K562 (cell line): Measurements from ENCODE around the gene SPRED2. TPM values are rescaled to one million over a fixed set of nuclear protein-coding genes. Genes with fewer than 3 reads are reported as not detected.

Experiments used
- ATAC-seq: fragments of 200-7000 bp; cut with Tn5 transposase; 3 replicates; pipeline ENCODE4 v1.9.1; 2020; ENCODE audit warnings: moderate library complexity
- BruUV-seq: library from RNA; stranded (reverse); fragments of 400-500 nt; replicated peaks from 2 replicates; lab custom pipeline; 2021; lab: Mats Ljungman, UMichigan
- CTCF ChIA-PET: fragments of 300-600 bp; formaldehyde crosslinking; extraction: SDS; loops from one replicate; lab custom pipeline; 2021; ENCODE audit warnings: low intra/inter-chr PET ratio; lab: Yijun Ruan, JAX
- POLR2A ChIA-PET: fragments of 300-600, 350-650 bp; sonication (Branson Sonifier 250); formaldehyde crosslinking; extraction: SDS; loops from one replicate; lab custom pipeline; 2021; ENCODE audit warnings: antibody characterized with exemption, inconsistent platforms; lab: Yijun Ruan, JAX
- DNase-seq, 4 experiments: peaks; one replicate each; pipeline versions ENCODE4 v3.0.0 to v3.0.0-alpha.2; 2011 to 2018; ENCODE audit warnings: low spot score in 3 of 4, mixed read lengths in 3 of 4; ENCODE audit errors: extremely low read depth in 1 of 4
- FAIRE-seq: peaks from 2 replicates; lab custom pipeline; 2011; peaks lifted over from hg19 to GRCh38; lab: Jason Lieb, UNC
- H2AFZ ChIP-seq: 2 replicates; pipeline ENCODE4 v1.6.0; 2011; ENCODE audit warnings: low read depth, low read length, control low read depth, inconsistent platforms
- H3K27ac ChIP-seq: fragments of 200-600 bp; 3 replicates; pipeline ENCODE4 v1.8.0; 2011; ENCODE audit warnings: low read depth, mild to moderate bottlenecking, control low read depth, inconsistent platforms, low read length, moderate library complexity, mixed read lengths; ENCODE audit errors: extremely low read depth
- H3K27me3 ChIP-seq, 2 experiments: fragments of 300-600 bp in 1 of 2; 2 replicates in 1 of 2; 3 replicates in 1 of 2; pipeline versions ENCODE4 v1.6.0 to v1.8.0; 2011; ENCODE audit warnings: inconsistent platforms in 2 of 2, low read length in 2 of 2, mild to moderate bottlenecking in 1 of 2, mixed read lengths in 1 of 2, moderate library complexity in 1 of 2; ENCODE audit not compliant: control insufficient read depth in 2 of 2, insufficient read depth in 2 of 2
- H3K36me3 ChIP-seq: fragments of 300-600 bp; 3 replicates; pipeline ENCODE4 v1.8.0; 2011; ENCODE audit warnings: mild to moderate bottlenecking, low read length, inconsistent platforms; ENCODE audit not compliant: control insufficient read depth, insufficient read depth
- H3K4me1 ChIP-seq, 2 experiments: fragments of 200-600 bp in 1 of 2; replicated peaks in 1 of 2; 2 replicates in 1 of 2; 3 replicates in 1 of 2; pipeline versions ENCODE4 v1.5.1 to v1.8.0; 2011; ENCODE audit warnings: inconsistent platforms in 2 of 2, low read length in 2 of 2, mild to moderate bottlenecking in 1 of 2, mixed read lengths in 1 of 2, moderate library complexity in 1 of 2; ENCODE audit not compliant: control insufficient read depth in 2 of 2, insufficient read depth in 2 of 2
- H3K4me2 ChIP-seq: 2 replicates; pipeline ENCODE4 v1.6.1; 2011; ENCODE audit warnings: low read length, control low read depth, inconsistent platforms, mixed read lengths; ENCODE audit not compliant: insufficient read depth
- H3K4me3 ChIP-seq: fragments of 200-600 bp; sonication (generic), shearing (Covaris generic); 2 replicates; pipeline ENCODE4 v1.5.1; 2016; ENCODE audit warnings: control low read depth, inconsistent platforms
- H3K79me2 ChIP-seq: fragments of 200-600 bp; 3 replicates; pipeline ENCODE4 v1.8.0; 2011; ENCODE audit warnings: low read length, inconsistent platforms; ENCODE audit not compliant: control insufficient read depth, insufficient read depth
- H3K9ac ChIP-seq, 2 experiments: 2 replicates each; pipeline versions ENCODE4 v1.6.0 to v1.6.1; 2011; ENCODE audit warnings: low read depth in 2 of 2, low read length in 2 of 2, control low read depth in 1 of 2, inconsistent platforms in 1 of 2, mild to moderate bottlenecking in 1 of 2, mixed read lengths in 1 of 2; ENCODE audit not compliant: insufficient read depth in 1 of 2
- H3K9me1 ChIP-seq: one replicate; pipeline ENCODE4 v1.6.0; 2011; ENCODE audit warnings: inconsistent platforms, mild to moderate bottlenecking, low read length, moderate library complexity; ENCODE audit not compliant: control insufficient read depth, insufficient read depth
- H3K9me3 ChIP-seq: replicated peaks from 2 replicates; pipeline ENCODE4 v1.5.1; 2011; ENCODE audit warnings: low read depth, low read length, inconsistent platforms; ENCODE audit not compliant: control insufficient read depth, insufficient read depth
- H4K20me1 ChIP-seq: replicated peaks from 2 replicates; pipeline ENCODE4 v1.6.1; 2011; ENCODE audit warnings: low read length, inconsistent platforms, mixed read lengths; ENCODE audit not compliant: control insufficient read depth, insufficient read depth
- EGR1 ChIP-seq: fragments of 450-650 bp; conservative IDR thresholded peaks from 2 replicates; pipeline ENCODE4 v1.6.1; 2017; ENCODE audit warnings: mild to moderate bottlenecking
- HMBOX1 ChIP-seq: sonication (generic); IDR thresholded peaks from 2 replicates; pipeline ENCODE4 v1.6.1; 2016
- JUND ChIP-seq, 2 experiments: IDR thresholded peaks; 2 replicates in 1 of 2; 3 replicates in 1 of 2; pipeline ENCODE4 v1.6.1; 2011; ENCODE audit warnings: borderline replicate concordance in 2 of 2, low read depth in 2 of 2, low read length in 2 of 2, improper control_type of control experiment in 1 of 2, missing biosample characterization in 1 of 2, missing genetic modification characterization in 1 of 2, missing genetic modification reagents in 1 of 2
- MITF ChIP-seq: IDR thresholded peaks from 2 replicates; pipeline ENCODE4 v1.6.1; 2014; ENCODE audit warnings: antibody characterized with exemption
- SNAPC5 ChIP-seq: fragments of 250-450 bp; sonication (Bioruptor Pico); IDR thresholded peaks from 2 replicates; pipeline ENCODE4 v1.8.0; 2021; ENCODE audit warnings: moderate library complexity, mild to moderate bottlenecking, inconsistent platforms
- SRF ChIP-seq, 2 experiments: fragments of 250-450, 450-650 bp in 1 of 2; sonication (Bioruptor Pico) in 1 of 2; sonication (generic) in 1 of 2; formaldehyde crosslinking; IDR thresholded peaks; 2 replicates each; pipeline versions ENCODE4 v1.5.0 to v1.5.1; 2020 to 2022; ENCODE audit warnings: mild to moderate bottlenecking in 1 of 2, missing genetic modification reagents in 1 of 2
- THRAP3 ChIP-seq: fragments of 450-650 bp; IDR thresholded peaks from 2 replicates; pipeline ENCODE4 v1.6.1; 2016; ENCODE audit warnings: mild to moderate bottlenecking, inconsistent platforms, borderline replicate concordance
- ZBTB34 ChIP-seq: fragments of 250-450 bp; sonication (Bioruptor Pico); IDR thresholded peaks from 2 replicates; pipeline ENCODE4 v1.8.0; 2021; ENCODE audit warnings: mild to moderate bottlenecking, moderate library complexity
- ZNF449 ChIP-seq: fragments of 250-450 bp; sonication (Bioruptor Pico); IDR thresholded peaks from 2 replicates; pipeline ENCODE4 v1.8.0; 2022; ENCODE audit warnings: moderate library complexity, mild to moderate bottlenecking, inconsistent platforms
- WGBS: fragments of 100-300 bp; shearing (Covaris generic); methylation state at CpG from one replicate; pipeline ENCODE4 v1.1.6; 2016; ENCODE audit warnings: low coverage, mixed read lengths; ENCODE audit not compliant: insufficient coverage; ENCODE audit errors: missing lambda C conversion rate; 5-methylcytosine and 5-hydroxymethylcytosine counted together
- in situ Hi-C: fragments of 300-500 bp; cut with MboI; formaldehyde crosslinking; loops from 4 replicates; pipeline ENCODE4 v1.15.0; 2018; ENCODE audit warnings: inconsistent platforms, mixed read lengths
- intact Hi-C: fragments of 100-400 bp; cut with micrococcal nuclease; formaldehyde crosslinking; loops from 2 replicates; pipeline ENCODE4 v1.14.2; 2022
- polyA plus RNA-seq, 8 experiments: library from polyadenylated mRNA; depleted of rRNA in 4 of 8; stranded (reverse) in 5 of 8; unstranded in 3 of 8; fragments of >200 nt; fragmentation: Nextera tagmentation in 2 of 8; fragmentation: Illumina TruSeq in 1 of 8; extraction: Ambion mirVana in 2 of 8; extraction: Trizol in 1 of 8; gene quantifications; 2 replicates each; pipeline versions ENCODE4 v1.2.1 to v1.2.3, GENCODE V29; 2011 to 2014; ENCODE audit warnings: inconsistent platforms in 1 of 8, missing spikeins in 1 of 8
- total RNA-seq, 7 experiments: library from RNA; depleted of rRNA in 6 of 7; stranded (reverse); fragments of >200 nt in 6 of 7; fragmentation: Illumina TruSeq in 2 of 7; extraction: Trizol in 2 of 7; gene quantifications; 2 replicates each; pipeline versions ENCODE4 v1.2.1 to v1.2.3, GENCODE V29; 2011 to 2021; ENCODE audit warnings: low replicate concordance in 1 of 7

The SPRED2 gene
- total and polyA plus RNA-seq, 9 of the 15 experiments (the other 6 are each of a cell fraction or from before 2014, with no cell fraction given) = 4.6 to 50.8 (median 14.1) TPM

- Histone ChIP-seq H3K9me3 (no peaks in the 10 kb centered on the region), H3K79me2 (peaks cover 91% of the 10 kb centered on the region)
- in situ Hi-C loops = no loop called here
- DNase-seq = peak in 1 of 4 experiments; percentile 33
- POLR2A ChIA-PET = interaction anchor here (1.0 to 1.7 kb wide), 2 partner anchors 9 to 11 kb away, joined by 3 to 6 read pairs; no protein-coding TSS in a partner anchor
- peak; percentile 22; the same call in 1 of the 2 replicates for TF ChIP-seq JUND (IDR thresholded peaks at IDR 0.05; ENCODE audit: borderline replicate concordance, low read depth, low read length)
- no peak for TF ChIP-seq JUND (tag; IDR thresholded peaks at IDR 0.05; ENCODE audit: borderline replicate concordance, low read depth, low read length)
- TF ChIP-seq EGR1 = peak; percentile 40; the same call in 1 of the 2 replicates
- TF ChIP-seq ZBTB34 (CRISPR knock-in tag) = no peak
- peak; percentile 76; the same call in 1 of the 2 replicates for TF ChIP-seq HMBOX1
- TF ChIP-seq THRAP3 = no peak
- no peak for TF ChIP-seq SNAPC5
- TF ChIP-seq SRF (CRISPR knock-in tag; IDR thresholded peaks at IDR 0.05) = no peak
- no peak for TF ChIP-seq ZNF449
- 0 out of 2 replicates have a peak, but pooled peaks have one; percentile 22 for TF ChIP-seq MITF
- TF ChIP-seq, all 486 proteins: peak for 4
- peaks cover 7 to 20% of the 10 kb centered on the region in 2 experiments; a peak in 4 of 5 replicates for H3K4me1 ChIP-seq
- no peak overlapping the region for H3K9ac ChIP-seq
- no peak overlapping the region for H3K4me3 ChIP-seq
- no peaks in the 10 kb centered on the region for H3K27me3 ChIP-seq
- no TSS peak for BruUV-seq
- H4K20me1 ChIP-seq = peaks cover 44% of the 10 kb centered on the region
- no peak overlapping the region for H2AFZ ChIP-seq
- CTCF ChIA-PET = no interaction called here
- H3K4me2 ChIP-seq = no peak overlapping the region
- peaks cover 6% of the 10 kb centered on the region for H3K9me1 ChIP-seq
- no peaks in the 10 kb centered on the region for H3K36me3 ChIP-seq
- peak; percentile 46 for FAIRE-seq
- H3K27ac ChIP-seq = no peak overlapping the region
- peak; percentile 48 for ATAC-seq
- WGBS = 23% methylated on average over 2 of the region's 2 CpGs
- intact Hi-C loops = no loop called here
Measured at GRCh38 chr2:65397122-65397521, 35.3 kb downstream of the SPRED2 start.
